ENCODE data around the gene CRTAP.
"Not testable (repeated sequence)": the region's sequence is repeated elsewhere in the genome, so short reads cannot be mapped to it uniquely, and the experiment has no call there.

The CRTAP gene

DNA sequence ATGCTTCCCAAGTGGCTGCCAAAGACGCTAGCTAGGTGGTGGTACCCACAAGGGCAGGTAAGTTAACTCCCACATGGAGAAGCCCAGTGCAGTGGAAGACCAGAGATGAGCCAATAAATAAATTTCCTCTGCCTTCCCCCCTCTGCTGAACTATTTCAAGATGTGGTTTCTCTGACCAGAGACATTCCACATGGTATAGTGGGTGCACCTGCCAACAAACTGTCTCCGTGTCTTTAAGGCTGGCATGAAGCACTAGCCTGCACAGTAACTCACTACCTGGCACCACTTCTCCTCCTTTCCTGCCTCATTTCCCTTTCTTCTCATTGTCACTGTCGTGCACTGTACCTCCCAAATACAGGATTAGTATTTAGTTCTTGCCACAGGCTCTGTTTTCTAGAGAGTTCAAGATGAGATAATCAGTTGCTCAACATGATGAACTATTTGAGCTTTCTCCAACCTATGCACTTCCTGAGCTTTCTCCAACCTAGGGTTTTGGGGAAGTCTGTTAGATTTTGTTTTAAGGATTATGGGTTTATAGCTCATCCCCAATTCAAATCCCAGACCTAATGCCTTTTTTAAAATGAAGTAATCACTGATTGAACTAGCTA, 8.4 kb upstream of the CRTAP start:
- no peak overlapping the region for H3K4me3 ChIP-seq (ENCODE audit: control insufficient read depth, low read depth, low read length)
- TF ChIP-seq, protein P1, sequence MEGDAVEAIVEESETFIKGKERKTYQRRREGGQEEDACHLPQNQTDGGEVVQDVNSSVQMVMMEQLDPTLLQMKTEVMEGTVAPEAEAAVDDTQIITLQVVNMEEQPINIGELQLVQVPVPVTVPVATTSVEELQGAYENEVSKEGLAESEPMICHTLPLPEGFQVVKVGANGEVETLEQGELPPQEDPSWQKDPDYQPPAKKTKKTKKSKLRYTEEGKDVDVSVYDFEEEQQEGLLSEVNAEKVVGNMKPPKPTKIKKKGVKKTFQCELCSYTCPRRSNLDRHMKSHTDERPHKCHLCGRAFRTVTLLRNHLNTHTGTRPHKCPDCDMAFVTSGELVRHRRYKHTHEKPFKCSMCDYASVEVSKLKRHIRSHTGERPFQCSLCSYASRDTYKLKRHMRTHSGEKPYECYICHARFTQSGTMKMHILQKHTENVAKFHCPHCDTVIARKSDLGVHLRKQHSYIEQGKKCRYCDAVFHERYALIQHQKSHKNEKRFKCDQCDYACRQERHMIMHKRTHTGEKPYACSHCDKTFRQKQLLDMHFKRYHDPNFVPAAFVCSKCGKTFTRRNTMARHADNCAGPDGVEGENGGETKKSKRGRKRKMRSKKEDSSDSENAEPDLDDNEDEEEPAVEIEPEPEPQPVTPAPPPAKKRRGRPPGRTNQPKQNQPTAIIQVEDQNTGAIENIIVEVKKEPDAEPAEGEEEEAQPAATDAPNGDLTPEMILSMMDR (IDR thresholded peaks at IDR 0.05; ENCODE audit: control insufficient read depth, insufficient read depth, low read depth, low read length, missing control alignments): no peak
- no peak for DNase-seq (ENCODE audit: low read depth)

DNA sequence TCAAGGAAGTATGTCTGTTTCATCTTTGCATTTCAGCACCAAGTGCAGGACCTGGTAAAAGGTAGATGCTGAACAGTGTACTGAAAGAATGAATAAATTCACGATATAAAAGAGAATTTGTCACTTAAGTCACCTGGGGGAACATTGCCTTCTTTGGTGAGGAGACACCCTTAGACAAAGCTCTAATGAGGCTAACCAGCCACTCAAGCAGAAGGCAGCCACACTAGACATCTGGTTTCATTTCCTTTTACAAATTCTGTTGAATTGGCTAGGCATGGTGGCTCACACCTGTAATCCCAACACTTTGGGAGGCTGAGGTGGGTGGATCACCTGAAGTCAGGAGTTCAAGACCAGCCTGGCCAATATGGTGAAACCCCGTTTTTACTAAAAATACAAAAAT, 7.0 kb upstream of the CRTAP start:
- H3K4me3 ChIP-seq (ENCODE audit: control insufficient read depth, low read depth, low read length); DNase-seq (ENCODE audit: low read depth): not testable (repeated sequence)

DNA sequence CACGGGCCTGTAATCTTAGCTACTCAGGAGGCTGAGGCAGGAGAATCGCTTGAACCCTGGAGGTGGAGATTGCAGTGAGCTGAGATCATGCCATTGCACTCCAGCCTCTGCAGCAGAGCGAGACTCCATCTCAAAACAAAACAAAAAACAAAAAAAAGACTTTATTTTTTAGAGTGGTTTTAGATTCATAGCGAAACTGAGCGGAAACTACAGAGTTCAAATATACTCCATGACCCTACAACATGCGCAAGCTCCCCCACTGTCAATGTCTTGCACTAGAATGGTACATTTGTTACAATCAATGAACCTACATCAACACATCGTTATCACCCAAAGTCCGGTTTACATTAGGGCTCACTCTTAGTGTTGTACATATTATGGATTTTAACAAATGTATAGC, 2.2 kb upstream of the CRTAP start:
- TF ChIP-seq, protein P1 (IDR thresholded peaks at IDR 0.05; ENCODE audit: control insufficient read depth, insufficient read depth, low read depth, low read length, missing control alignments): no peak

DNA sequence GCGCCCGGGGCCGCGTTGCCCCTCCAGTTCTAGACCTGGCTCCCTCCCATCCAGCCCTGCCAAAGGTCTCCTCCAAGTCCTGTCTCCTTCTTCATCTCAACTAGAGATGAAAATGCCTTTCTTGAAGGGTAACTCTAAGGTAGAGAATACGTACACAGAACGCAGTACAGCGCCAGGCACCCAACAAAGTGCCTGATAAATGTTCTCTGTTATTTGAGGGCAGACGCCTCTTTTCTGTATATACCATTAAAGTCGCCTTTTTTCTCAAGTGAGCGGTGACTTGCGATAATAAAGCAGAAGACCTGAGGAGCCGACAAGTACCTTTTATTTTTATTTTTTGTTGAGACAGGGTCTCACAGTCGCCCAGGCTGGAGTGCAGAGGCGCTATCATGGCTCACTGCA, 809 bp downstream of the CRTAP start:
- TF ChIP-seq, protein P1 (IDR thresholded peaks at IDR 0.05; ENCODE audit: control insufficient read depth, insufficient read depth, low read depth, low read length, missing control alignments): no peak
- peak overlapping the region; percentile 53 for H3K4me3 ChIP-seq (ENCODE audit: control insufficient read depth, low read depth, low read length)
- no peak for DNase-seq (ENCODE audit: low read depth)

More for the DNA sequence above, 2.2 kb upstream of the CRTAP start:
- no peak for DNase-seq (ENCODE audit: low read depth)
- H3K4me3 ChIP-seq (ENCODE audit: control insufficient read depth, low read depth, low read length): no peak overlapping the region

DNA sequence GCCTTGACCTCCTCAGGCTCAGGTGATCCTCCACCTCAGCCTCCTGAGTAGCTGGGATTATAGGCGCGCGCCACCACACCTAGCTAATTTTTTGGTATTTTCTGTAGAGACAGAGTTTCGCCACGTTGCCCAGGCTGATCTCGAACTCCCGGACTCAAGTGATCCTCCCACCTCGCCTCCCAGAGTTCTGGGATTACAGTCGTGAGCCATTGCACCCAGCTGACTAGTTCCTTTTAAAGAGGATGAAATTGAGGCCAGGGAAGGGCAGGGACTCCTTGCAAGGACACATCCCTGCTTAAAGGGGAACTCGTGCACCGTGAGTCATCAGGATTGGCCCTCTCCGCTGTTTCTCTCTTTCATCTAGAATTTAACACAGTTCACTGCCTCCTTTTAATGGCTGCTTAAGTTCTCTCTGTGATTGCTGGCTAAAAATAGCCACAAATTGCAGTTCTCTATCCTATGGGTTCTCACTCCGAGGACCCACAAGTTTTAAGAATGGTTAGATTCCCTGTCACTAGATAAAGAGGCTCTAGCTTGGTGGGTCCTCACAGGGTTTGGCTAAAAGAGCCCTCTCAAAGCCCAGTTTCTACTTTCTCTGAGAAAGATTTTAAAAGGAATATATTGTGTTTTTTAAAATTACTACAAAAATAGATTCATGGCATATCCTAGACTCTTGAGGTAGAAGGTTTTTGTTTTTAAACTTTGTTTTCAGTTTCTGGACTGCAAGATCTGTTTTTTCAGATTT, 1.4 kb downstream of the CRTAP start:
- peak overlapping the region; percentile 53 for H3K4me3 ChIP-seq (ENCODE audit: control insufficient read depth, low read depth, low read length)
- DNase-seq (ENCODE audit: low read depth): peak; percentile 77

DNA sequence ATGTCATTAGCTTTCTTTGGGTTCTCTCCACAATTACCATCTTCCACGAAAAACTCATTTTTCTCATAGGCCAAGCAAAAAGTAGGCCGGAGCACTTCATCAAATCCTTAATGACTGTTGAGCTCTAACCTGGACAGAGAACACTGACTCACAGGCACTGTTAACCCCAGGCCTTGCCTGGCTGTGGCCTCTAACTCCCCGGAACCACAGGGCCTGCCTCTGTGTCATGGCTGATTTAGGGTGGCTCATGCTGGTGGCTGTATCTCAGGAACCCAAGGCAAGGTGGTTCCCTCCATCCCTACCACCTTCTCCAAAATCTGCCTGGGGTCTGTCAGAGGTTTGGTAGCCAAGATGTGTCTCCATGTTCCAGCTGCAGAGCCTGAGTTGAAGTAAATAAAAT, 3.6 kb downstream of the CRTAP start:
- DNase-seq (ENCODE audit: low read depth): no peak
- H3K4me3 ChIP-seq (ENCODE audit: control insufficient read depth, low read depth, low read length): no peak overlapping the region
- TF ChIP-seq, protein P1 (IDR thresholded peaks at IDR 0.05; ENCODE audit: control insufficient read depth, insufficient read depth, low read depth, low read length, missing control alignments): no peak

More for the DNA sequence above, 1.4 kb downstream of the CRTAP start:
- TF ChIP-seq, protein P1 (IDR thresholded peaks at IDR 0.05; ENCODE audit: control insufficient read depth, insufficient read depth, low read depth, low read length, missing control alignments): no peak

DNA sequence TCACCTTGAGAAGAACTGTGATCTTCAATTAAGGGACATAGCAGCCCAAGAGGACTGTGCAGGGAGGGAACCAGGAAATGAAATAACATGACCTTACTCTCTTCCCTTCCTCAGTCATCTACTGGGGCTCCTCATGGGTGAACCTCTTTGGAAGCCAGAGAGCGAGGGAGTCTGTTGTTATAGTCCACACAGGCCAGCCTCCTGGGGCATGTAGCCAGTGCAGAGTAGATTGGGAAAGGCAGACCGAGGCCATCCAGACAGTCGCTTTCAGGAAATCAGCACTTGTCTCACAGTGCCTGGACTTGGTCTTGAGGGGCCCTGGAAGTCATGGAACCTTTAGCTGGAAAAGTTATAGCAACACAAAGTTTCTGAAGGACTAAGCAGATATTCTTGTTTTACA, 6.1 kb downstream of the CRTAP start:
- no peak overlapping the region for H3K4me3 ChIP-seq (ENCODE audit: control insufficient read depth, low read depth, low read length)
- TF ChIP-seq, protein P1 (IDR thresholded peaks at IDR 0.05; ENCODE audit: control insufficient read depth, insufficient read depth, low read depth, low read length, missing control alignments): no peak
- no peak for DNase-seq (ENCODE audit: low read depth)
